Measurements from ENCODE around the gene ADCY2.

DNA sequence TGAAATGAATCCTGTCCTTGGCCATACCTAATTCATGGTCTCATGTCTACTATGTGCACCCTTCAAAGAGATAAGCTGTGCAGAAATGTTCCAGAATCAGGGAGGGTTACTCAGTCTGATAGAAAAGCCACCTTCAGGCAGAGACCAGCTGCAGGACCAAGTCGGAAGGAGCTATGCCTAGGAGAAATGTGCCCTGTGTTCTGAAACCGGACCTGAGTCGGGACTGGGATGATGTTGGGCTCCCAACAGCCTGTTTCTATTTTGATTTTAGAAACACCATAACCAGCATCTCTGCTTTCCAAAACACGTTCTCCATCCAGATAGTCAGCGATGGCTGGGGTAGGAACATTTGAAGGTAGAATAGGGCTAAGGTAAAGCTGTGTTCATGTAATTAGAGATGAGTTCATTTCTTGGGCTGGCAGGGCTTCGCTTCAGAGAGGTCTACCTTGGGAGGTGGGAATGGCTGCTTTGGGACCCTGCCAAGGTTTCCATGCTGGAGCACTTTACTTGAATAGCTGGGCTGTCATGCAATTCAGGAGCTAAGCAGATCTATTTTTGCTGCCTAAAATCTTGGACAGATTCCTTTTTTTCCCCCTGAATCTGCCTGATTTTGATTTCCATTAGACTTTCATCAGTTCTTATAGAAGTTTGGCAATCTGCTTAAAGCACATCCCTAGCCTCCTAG is 2.8 kb downstream of the ADCY2 start:
- TF ChIP-seq CTCF (conservative IDR thresholded peaks at IDR 0.05; ENCODE audit: low read length) (no peak), EZH2phosphoT487 (IDR thresholded peaks at IDR 0.05; ENCODE audit: borderline replicate concordance, low read depth, low read length) (no peak)

Measured in OCI-LY7 (cell line).